Measurements from ENCODE around the gene FANCI. TPM values are rescaled to one million over a fixed set of nuclear protein-coding genes. Genes with fewer than 3 reads are reported as not detected.
"Not testable (repeated sequence)": the region's sequence is repeated elsewhere in the genome, so short reads cannot be mapped to it uniquely, and the experiment has no call there.

The FANCI gene
- total and polyA plus RNA-seq, 5 experiments from 2014 or later, result 3.1 to 9.4 (median 4.9) TPM

DNA sequence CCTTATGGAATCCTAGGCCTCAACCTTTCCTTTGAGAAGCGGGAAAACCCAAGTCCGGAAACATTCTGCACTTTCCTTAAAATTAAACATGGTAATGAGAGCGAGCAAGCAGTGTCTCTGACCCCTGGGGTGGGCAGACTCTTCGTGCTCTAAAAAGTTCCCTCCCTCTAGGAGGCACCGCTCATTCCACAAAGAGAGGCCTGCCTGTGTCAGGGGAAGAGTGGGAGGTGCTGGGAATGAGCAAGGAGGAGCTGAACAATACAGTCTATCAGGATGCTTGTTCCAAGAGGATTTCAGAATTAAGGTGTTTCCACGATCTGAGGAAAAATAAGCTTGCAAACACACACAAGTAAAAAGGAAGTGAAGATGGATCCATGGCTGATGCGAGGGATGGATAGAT lies 16.4 kb upstream of the FANCI start:
- ATAC-seq, result no peak
- DNase-seq, result no peak
- Mint-ChIP-seq H3K9me3 (no peaks in the 10 kb centered on the region), H3K27ac (no peak overlapping the region), H3K4me3 (no peak overlapping the region), H3K36me3 (no peaks in the 10 kb centered on the region), H3K27me3 (peaks cover 2 to 18% (median 3%) of the 10 kb centered on the region in 5 donors), H3K4me1 (no peaks in the 10 kb centered on the region)
- POLR2A ChIA-PET, result no interaction called here

DNA sequence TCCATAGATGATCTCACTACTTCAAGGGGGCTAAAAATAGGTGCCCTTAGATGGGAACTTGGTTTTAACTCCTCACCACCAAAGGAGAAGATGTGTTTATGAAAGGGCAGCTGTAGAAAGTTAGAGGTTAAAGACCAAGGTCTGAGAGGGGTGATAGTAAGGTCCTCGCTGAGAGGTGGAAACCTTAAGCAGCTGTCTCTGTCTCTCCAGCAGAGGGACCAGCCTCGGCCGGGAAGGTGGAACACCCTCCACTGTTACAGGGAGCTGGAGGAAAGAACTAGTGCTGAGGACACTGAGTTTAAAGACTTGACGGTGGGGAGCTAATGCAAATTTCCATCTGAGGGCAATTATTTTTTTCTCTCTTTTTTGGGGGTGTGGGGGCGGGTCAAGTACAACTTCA lies 13.5 kb upstream of the FANCI start:
- DNase-seq, result no peak
- H3K27ac Mint-ChIP-seq, result no peak overlapping the region
- H3K9me3 Mint-ChIP-seq, result no peaks in the 10 kb centered on the region
- peaks cover 2 to 32% (median 6%) of the 10 kb centered on the region in 5 donors for H3K27me3 Mint-ChIP-seq
- POLR2A ChIA-PET, result no interaction called here
- H3K36me3 Mint-ChIP-seq, result no peaks in the 10 kb centered on the region
- ATAC-seq, result no peak
- H3K4me1 Mint-ChIP-seq, result no peaks in the 10 kb centered on the region
- H3K4me3 Mint-ChIP-seq, result no peak overlapping the region

DNA sequence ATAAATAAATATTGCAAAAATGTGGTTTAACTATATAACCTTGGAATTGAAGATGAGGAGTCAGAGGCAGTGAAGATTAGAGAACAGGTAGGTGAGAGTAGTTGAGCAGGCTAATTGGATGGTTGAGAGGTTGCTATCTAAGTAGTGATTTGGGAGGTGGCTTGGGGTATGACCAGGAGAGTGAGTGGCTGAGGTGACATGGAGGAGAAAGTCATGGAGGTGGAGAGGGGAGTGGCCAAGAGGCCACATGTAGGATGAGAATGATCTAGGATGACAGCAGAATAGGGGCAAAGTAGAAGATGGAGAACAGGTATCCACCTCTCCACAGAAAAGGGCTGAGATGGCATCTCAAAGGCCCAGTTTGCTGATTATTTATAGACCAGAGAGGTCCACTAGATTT lies 11.9 kb upstream of the FANCI start:
- no peaks in the 10 kb centered on the region for H3K4me1 Mint-ChIP-seq
- H3K27me3 Mint-ChIP-seq, result peaks cover 2 to 37% (median 7%) of the 10 kb centered on the region in 5 donors
- H3K4me3 Mint-ChIP-seq, result no peak overlapping the region
- H3K9me3 Mint-ChIP-seq, result no peaks in the 10 kb centered on the region
- POLR2A ChIA-PET, result no interaction called here
- no peak overlapping the region for H3K27ac Mint-ChIP-seq
- no peak for DNase-seq
- no peaks in the 10 kb centered on the region for H3K36me3 Mint-ChIP-seq
- ATAC-seq, result no peak

DNA sequence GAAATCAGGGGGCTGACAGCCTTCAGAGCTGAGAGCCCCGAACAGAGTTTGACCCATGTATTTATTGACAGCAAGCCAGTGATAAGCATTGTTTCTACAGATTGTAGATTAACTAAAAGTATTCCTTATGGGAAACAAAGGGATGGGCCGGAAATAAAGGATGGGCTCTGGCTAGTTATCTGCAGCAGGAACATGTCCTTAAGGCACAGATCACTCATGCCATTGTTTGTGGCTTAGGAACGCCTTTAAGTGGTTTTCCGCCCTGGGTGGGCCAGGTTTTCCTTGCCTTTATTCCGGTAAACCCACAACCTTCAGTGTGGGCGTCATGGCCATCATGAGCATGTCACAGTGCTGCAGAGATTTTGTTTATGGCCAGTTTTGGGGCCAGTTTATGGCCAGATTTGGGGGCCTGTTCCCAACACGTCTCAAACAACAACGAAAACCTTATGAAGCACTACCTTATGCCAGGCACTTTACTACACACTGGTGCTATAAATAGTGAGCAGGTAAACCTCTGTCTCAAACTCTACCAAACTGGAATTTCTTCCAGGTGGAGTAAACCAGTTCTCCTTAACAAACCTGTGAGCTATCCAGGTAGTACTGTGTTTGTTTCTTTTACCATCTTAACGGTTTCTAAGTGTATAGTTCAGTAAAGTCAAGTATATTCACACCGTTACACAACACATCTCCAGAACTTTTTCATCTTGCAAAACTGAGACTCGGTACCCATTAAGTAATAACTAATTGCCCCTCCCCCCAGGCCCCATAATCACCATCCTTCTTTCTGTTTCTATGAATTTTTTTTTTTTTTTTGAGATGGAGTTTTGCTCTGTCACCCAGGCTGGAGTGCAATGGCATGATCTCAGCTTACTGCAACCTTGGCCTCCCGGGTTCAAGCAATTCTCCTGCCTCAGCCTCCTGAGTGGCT lies 3.6 kb upstream of the FANCI start:
- H3K4me3 Mint-ChIP-seq, H3K9me3 Mint-ChIP-seq, H3K36me3 Mint-ChIP-seq, ATAC-seq, DNase-seq, POLR2A ChIA-PET, H3K27me3 Mint-ChIP-seq: not testable (repeated sequence)
- Mint-ChIP-seq H3K4me1 (peaks cover 13 to 24% (median 21%) of the 10 kb centered on the region in 4 donors), H3K27ac (peak overlapping the region in 1 of 10 donors; percentile 45)

DNA sequence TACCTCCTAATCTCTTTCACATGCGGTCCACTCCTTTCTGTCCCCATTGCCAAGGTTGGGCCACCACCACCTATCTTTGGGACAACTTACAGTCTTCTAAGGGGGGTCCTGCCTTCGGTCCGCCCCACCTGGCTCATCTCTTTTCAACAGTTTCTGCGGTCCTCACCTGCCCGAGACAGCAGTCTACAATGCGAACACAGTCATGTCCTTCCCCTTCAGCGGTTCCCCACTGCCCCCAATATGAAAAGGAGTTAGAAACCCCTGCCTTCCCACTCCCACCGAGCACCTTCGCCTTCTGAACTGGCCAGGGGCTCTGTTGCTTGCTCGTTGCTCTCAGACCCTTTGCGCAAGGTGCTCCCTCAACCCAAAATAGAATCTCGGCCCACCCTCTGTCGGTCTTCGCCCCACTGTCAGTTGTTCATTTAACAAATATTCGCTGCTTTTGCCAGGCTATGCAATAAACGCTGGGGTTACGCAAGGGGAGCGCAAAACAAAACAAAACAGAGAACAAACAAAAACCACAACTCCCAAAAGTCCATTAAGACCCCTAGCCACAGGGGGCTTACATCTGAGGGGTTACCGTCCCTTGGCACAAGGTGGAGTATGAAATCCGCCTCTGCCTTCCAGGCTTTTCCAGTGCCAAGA lies 611 bp upstream of the FANCI start:
- peak overlapping the region; percentile 90 to 97 (median 95) for H3K4me3 Mint-ChIP-seq
- peak in 1 of 10 donors; percentile 5 for DNase-seq
- POLR2A ChIA-PET, result interaction anchor here (0.6 to 2.0 kb wide), 3 partner anchors 90 to 338 kb away, joined by 3 to 7 read pairs (median 4); partner anchors contain the start of gene POLG

DNA sequence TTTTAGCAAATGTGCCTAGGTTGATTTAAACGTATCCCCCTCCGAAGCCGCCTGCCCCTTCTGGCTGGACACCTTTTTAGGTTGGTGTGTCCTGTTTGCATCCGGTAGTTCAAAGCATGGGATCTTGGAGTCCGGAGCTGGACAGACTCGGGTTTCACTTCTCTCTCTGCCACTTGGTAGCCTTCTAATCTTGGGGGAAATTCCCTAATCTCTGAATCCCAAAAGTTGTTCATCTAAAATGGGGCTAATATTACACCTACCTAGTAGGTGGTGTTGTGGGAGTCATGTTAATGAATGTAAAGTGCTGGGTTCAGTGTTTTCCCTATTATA lies 760 bp downstream of the FANCI start:
- DNase-seq, result no peak
- ATAC-seq, result no peak
- H3K36me3 Mint-ChIP-seq, result peaks cover 0 to 10% (median 9%) of the 10 kb centered on the region in 3 donors
- peak overlapping the region; percentile 61 to 93 (median 86) for H3K27ac Mint-ChIP-seq
- no peaks in the 10 kb centered on the region for H3K27me3 Mint-ChIP-seq
- H3K4me1 Mint-ChIP-seq, result peaks cover 22 to 30% (median 28%) of the 10 kb centered on the region in 4 donors
- POLR2A ChIA-PET, result interaction anchor here (0.6 to 2.0 kb wide), 3 partner anchors 61 to 91 kb away, joined by 3 to 7 read pairs (median 4); partner anchors contain the start of gene POLG
- H3K4me3 Mint-ChIP-seq, result peak overlapping the region; percentile 90 to 97 (median 95)
- H3K9me3 Mint-ChIP-seq, result no peaks in the 10 kb centered on the region

More for the DNA sequence above, 611 bp upstream of the FANCI start:
- Mint-ChIP-seq H3K36me3 (peaks cover 0 to 5% (median 3%) of the 10 kb centered on the region in 3 donors), H3K27ac (peak overlapping the region; percentile 77 to 93 (median 88)), H3K27me3 (no peaks in the 10 kb centered on the region), H3K9me3 (no peaks in the 10 kb centered on the region), H3K4me1 (peaks cover 22 to 30% (median 28%) of the 10 kb centered on the region in 4 donors)
- ATAC-seq, result no peak

DNA sequence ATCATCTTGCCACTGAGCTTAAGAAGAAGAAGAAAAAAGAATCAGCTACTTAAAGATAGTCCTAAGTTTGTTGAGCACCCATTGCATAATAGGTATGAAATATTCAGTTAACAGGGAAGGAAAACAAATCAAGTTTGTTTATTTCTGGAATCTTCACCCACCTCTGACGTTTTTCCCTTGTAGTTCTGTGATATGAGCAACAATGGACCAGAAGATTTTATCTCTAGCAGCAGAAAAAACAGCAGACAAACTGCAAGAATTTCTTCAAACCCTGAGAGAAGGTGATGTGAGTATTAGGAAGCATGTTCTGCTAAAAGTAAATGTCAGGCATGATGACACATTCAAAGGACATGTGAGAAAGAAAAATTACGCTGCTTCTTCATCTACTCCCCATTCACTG lies 3.7 kb downstream of the FANCI start:
- ATAC-seq, result no peak
- peaks cover 21 to 29% (median 28%) of the 10 kb centered on the region in 4 donors for H3K4me1 Mint-ChIP-seq
- H3K36me3 Mint-ChIP-seq, result peaks cover 0 to 14% (median 12%) of the 10 kb centered on the region in 3 donors
- POLR2A ChIA-PET, result no interaction called here
- H3K27me3 Mint-ChIP-seq, result no peaks in the 10 kb centered on the region
- H3K9me3 Mint-ChIP-seq, result no peaks in the 10 kb centered on the region
- no peak for DNase-seq
- no peak overlapping the region for H3K4me3 Mint-ChIP-seq
- no peak overlapping the region for H3K27ac Mint-ChIP-seq

DNA sequence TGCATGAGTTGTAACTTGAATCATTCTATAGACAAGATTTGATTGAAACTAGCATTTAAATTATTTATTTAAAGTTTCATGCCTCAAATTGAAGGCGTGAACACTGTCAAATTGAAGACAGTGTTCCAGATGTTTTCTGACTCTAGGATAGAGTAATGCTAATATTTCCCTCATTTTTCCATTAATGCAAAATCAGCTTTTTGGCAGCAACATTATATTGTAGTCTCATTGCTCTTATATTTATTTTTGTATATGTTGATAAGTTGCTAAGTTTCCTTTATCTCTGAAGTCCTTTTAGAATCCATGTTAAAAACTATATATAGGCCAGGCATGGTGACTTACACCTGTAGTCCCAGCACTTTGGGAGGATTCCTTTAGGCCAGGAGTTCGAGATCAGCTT lies 4.8 kb downstream of the FANCI start:
- peaks cover 0 to 16% (median 12%) of the 10 kb centered on the region in 3 donors for H3K36me3 Mint-ChIP-seq
- ATAC-seq, result no peak

DNA sequence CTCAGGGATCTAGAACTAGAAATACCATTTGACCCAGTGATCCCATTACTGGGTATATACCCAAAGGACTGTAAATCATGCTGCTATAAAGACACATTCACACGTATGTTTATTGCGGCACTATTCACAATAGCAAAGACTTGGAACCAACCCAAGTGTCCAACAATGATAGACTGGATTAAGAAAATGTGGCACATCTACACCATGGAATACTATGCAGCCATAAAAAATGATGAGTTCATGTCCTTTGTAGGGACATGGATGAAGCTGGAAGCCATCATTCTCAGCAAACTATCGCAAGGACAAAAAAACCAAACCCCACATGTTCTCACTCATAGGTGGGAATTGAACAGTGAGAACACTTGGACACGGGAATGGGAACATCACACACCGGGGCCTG lies 6.4 kb downstream of the FANCI start:
- H3K4me1 Mint-ChIP-seq, result not testable (repeated sequence)

More for the DNA sequence above, 4.8 kb downstream of the FANCI start:
- Mint-ChIP-seq H3K27me3 (no peaks in the 10 kb centered on the region), H3K9me3 (no peaks in the 10 kb centered on the region), H3K4me1 (peaks cover 15 to 23% (median 20%) of the 10 kb centered on the region in 4 donors), H3K4me3 (no peak overlapping the region), H3K27ac (no peak overlapping the region)
- DNase-seq, result no peak
- POLR2A ChIA-PET, result no interaction called here

DNA sequence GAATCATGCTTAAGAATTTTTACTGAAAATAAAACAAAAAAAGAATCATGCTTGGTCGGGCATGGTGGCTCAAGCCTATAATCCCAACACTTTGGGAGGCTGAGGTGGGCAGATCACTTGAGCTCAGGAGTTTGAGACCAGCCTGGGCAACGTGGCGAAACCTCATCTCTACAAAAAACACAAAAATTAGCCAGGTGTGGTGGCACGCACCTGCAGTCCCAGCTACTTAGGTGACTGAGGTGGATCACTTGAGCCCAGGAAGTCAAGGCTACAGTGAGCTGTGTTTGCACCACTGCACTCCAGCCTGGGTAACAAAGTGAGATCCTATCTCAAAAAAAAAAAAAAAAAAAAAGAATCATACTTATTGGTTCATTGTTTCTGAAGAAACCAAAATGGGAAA lies 33.5 kb downstream of the FANCI start:
- H3K4me3 Mint-ChIP-seq, H3K27ac Mint-ChIP-seq, POLR2A ChIA-PET, H3K27me3 Mint-ChIP-seq, H3K9me3 Mint-ChIP-seq, DNase-seq, H3K4me1 Mint-ChIP-seq, ATAC-seq: not testable (repeated sequence)
- peaks cover 0 to 22% (median 15%) of the 10 kb centered on the region in 3 donors for H3K36me3 Mint-ChIP-seq

More for the DNA sequence above, 6.4 kb downstream of the FANCI start:
- not testable (repeated sequence) for H3K4me3 Mint-ChIP-seq, H3K27me3 Mint-ChIP-seq, ATAC-seq, DNase-seq, H3K9me3 Mint-ChIP-seq, H3K27ac Mint-ChIP-seq
- H3K36me3 Mint-ChIP-seq, result peaks cover 4 to 21% (median 12%) of the 10 kb centered on the region in 3 donors
- POLR2A ChIA-PET, result interaction anchor here (0.6 kb wide), 1 partner anchor 15 kb away, joined by 4 read pairs; no protein-coding TSS in a partner anchor

DNA sequence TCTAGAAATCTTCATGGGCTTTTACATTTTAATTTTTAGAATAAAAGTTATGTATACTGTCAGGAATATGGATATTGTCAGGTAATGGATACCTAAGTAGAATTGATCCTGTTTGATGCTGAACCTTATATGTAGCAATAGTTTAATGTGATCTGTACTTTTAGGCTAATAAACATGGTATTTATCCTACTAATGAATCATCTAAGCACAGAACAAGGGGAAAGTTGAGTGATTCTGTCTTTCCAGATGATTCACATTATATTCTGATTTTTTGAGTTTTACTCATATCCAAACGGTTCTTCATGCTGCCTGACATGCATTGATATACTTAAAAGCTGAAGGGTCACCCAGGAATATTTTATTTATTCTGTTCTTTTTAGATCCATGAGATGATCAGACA lies 34.5 kb downstream of the FANCI start:
- no peak overlapping the region for H3K27ac Mint-ChIP-seq
- POLR2A ChIA-PET, result no interaction called here

DNA sequence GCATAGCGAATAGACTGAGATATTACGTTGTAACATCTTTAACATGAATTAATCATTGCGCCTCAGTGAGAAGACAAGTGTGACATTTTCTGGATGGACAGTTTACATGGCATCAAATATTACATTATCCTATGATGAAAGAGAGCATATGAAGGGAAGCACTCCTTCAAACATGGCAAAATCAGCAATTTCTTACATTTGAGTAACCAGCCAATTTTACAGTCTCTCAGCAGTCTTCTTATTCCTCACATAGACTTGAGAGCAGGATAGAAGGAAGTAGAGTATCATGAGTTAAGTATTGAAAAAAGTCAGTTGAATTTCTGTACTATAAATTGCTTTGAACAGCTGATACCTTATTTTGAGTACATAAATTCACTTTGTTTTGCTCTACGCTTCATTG lies 38.9 kb downstream of the FANCI start:
- H3K36me3 Mint-ChIP-seq, result peaks cover 11 to 39% (median 31%) of the 10 kb centered on the region in 3 donors
- H3K27me3 Mint-ChIP-seq, result no peaks in the 10 kb centered on the region
- POLR2A ChIA-PET, result no interaction called here
- no peak overlapping the region for H3K27ac Mint-ChIP-seq
- ATAC-seq, result no peak
- no peaks in the 10 kb centered on the region for H3K4me1 Mint-ChIP-seq
- no peak for DNase-seq
- H3K9me3 Mint-ChIP-seq, result peaks cover 0 to 4% (median 2%) of the 10 kb centered on the region in 9 donors
- no peak overlapping the region for H3K4me3 Mint-ChIP-seq

More for the DNA sequence above, 34.5 kb downstream of the FANCI start:
- no peak for ATAC-seq
- no peaks in the 10 kb centered on the region for H3K9me3 Mint-ChIP-seq
- peaks cover 0 to 22% (median 15%) of the 10 kb centered on the region in 3 donors for H3K36me3 Mint-ChIP-seq
- H3K4me1 Mint-ChIP-seq, result no peaks in the 10 kb centered on the region
- no peak for DNase-seq
- no peaks in the 10 kb centered on the region for H3K27me3 Mint-ChIP-seq
- no peak overlapping the region for H3K4me3 Mint-ChIP-seq

DNA sequence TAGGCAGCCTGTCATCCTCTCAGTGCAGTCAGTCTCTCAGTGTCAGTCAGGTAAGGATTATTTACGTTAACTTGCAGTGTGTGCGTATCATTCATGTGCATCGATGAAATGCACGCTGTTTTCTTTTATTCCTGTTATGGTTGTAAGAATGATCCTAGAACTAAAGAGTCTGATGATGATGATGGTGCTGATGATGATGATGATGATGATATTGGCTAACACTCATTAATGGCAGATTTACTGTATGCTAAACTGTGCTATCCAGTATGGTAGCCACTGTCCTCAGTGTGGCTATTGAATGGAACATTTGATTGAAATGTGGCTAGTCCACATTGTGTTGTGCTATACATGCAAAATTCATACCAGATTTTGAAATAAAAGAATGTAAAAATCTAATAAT lies 39.4 kb downstream of the FANCI start:
- POLR2A ChIA-PET, result no interaction called here
- no peak overlapping the region for H3K4me3 Mint-ChIP-seq
- no peaks in the 10 kb centered on the region for H3K27me3 Mint-ChIP-seq
- H3K36me3 Mint-ChIP-seq, result peaks cover 11 to 40% (median 32%) of the 10 kb centered on the region in 3 donors
- ATAC-seq (no peak), DNase-seq (no peak)
- peaks cover 0 to 4% (median 2%) of the 10 kb centered on the region in 9 donors for H3K9me3 Mint-ChIP-seq
- H3K27ac Mint-ChIP-seq, result no peak overlapping the region
- H3K4me1 Mint-ChIP-seq, result no peaks in the 10 kb centered on the region
